Astrocyte of the cerebellum (primary cell): ENCODE data around the gene TARDBP.

Experiments
- DNase-seq: peaks from one replicate; pipeline ENCODE4 v3.0.0-alpha.2; 2011; ENCODE audit warnings: low read depth
- H3K4me3 ChIP-seq: 2 replicates; pipeline ENCODE4 v1.5.1; 2011; ENCODE audit warnings: mild to moderate bottlenecking, low read depth, low read length, moderate library complexity
- in situ Hi-C: cut with HindIII; loops from 2 replicates; pipeline ENCODE4 v1.10.0; 2017; ENCODE audit warnings: low sequenced_read_pairs
- TF ChIP-seq, protein P1 (sequence below): IDR thresholded peaks from 2 replicates; pipeline ENCODE4 v1.5.1; 2012; ENCODE audit warnings: low read length, low read depth, moderate library complexity, mild to moderate bottlenecking; ENCODE audit errors: missing control alignments

TARDBP gene

DNA sequence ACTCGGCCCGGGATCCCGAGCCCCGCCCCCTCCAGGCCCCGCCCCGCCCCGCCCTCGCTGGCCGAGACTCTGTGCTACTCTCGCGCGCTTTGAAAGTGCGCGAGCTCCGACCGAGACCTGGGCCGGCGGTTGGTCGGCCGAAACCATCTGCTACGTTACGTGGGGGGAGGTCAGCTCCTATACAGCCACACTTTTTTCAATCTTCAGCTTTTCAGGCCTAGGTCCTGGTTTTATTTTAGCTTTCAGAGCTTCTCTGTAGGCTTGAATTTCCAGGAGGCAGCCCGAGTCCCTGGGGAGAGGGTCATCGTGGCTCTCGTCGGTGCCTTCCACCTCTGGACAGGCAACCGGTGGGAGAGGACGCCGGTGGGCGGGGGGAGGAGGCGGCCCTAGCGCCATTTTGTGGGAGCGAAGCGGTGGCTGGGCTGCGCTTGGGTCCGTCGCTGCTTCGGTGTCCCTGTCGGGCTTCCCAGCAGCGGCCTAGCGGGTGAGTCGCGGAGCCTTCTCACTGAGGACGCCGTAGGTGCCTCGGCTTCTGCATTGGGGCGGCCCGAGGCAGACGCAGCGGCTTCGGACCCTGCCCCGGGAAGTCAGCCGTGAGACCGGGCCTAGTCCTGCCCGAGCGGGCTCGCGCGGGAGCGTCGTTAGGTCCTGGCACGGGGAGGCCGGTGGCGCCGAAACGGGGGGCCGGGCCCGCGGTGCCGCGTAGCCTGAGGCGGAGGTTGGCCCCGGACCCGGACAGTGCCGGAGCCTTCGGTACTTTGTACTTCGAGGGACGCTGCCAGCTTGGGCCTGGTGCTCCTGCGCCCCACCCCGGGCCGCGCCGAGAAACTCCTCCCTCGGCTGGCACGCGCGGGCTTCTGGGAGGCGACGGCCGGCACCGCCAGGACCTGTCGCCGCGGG lies at the start of gene TARDBP:
Gene TARDBP, plus strand, starts transcription at position 395 of the 900 bp plus-strand sequence. CDS start 1,074 bp downstream, outside the sequence.
- DNase-seq = peak; percentile 68
- H3K4me3 ChIP-seq = peak within 1 kb of the TSS; percentile 95
- in situ Hi-C loops = no loop called here
- TF ChIP-seq, protein P1, sequence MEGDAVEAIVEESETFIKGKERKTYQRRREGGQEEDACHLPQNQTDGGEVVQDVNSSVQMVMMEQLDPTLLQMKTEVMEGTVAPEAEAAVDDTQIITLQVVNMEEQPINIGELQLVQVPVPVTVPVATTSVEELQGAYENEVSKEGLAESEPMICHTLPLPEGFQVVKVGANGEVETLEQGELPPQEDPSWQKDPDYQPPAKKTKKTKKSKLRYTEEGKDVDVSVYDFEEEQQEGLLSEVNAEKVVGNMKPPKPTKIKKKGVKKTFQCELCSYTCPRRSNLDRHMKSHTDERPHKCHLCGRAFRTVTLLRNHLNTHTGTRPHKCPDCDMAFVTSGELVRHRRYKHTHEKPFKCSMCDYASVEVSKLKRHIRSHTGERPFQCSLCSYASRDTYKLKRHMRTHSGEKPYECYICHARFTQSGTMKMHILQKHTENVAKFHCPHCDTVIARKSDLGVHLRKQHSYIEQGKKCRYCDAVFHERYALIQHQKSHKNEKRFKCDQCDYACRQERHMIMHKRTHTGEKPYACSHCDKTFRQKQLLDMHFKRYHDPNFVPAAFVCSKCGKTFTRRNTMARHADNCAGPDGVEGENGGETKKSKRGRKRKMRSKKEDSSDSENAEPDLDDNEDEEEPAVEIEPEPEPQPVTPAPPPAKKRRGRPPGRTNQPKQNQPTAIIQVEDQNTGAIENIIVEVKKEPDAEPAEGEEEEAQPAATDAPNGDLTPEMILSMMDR = no peak

- H3K4me3 ChIP-seq = no peak overlapping the region
- TF ChIP-seq, protein P1 = no peak
- in situ Hi-C loops = no loop called here
- DNase-seq = no peak
These were observed 46.8 kb upstream of the TARDBP start for GRCh38 chr1:10965546-10966226.

DNA sequence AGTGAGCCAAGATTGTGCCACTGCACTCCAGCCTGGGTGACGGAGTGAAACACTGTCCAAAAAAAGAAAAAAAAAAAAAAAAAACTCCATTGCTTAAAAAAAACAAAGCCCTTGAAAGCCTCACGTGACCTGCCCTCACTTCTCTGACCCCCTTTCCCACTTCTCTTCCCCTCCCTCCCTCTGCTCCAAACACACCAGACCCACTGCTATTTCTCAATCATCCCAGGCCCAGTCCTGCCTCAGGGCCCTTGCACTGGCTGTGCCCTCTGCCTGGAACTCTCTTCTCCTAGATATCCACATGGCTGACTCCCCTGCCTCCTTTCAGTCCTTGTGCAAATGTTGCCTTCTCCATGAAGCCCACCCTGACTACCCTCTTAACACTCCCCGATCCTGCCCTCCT lies 45.4 kb upstream of the TARDBP start:
- H3K4me3 ChIP-seq = no peak overlapping the region
- TF ChIP-seq, protein P1 = no peak
- DNase-seq = no peak
- in situ Hi-C loops = no loop called here

- TF ChIP-seq, protein P1 = no peak
- no peak for DNase-seq
- H3K4me3 ChIP-seq = peak overlapping the region; percentile 18
- in situ Hi-C loops = no loop called here
These were observed 44.0 kb upstream of the TARDBP start for GRCh38 chr1:10968411-10968826.

- no peak for DNase-seq
These were observed 43.0 kb upstream of the TARDBP start for GRCh38 chr1:10969267-10969970.

DNA sequence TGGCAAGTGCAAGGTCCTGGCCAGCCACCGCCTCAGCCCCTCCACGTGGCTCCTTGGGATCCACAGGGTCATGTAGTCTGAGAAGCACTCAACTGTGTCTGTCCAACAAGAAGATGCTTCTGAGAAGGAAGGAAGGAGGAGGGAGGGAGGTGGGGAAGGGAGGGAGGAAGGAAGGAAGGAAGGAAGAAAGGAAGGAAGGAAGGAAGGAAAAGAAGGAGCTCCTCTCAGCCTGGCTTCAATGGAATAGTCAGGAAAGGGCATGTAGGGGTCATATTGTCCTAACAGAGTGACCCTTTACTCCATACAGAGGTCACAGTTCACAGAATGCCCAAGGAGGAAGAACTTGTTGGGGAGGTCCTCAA lies 42.5 kb upstream of the TARDBP start:
- TF ChIP-seq, protein P1 = no peak
- DNase-seq = no peak
- in situ Hi-C loops = no loop called here
- no peak overlapping the region for H3K4me3 ChIP-seq

More at GRCh38 chr1:10969267-10969970, 43.0 kb upstream of the TARDBP start:
- in situ Hi-C loops = no loop called here
- TF ChIP-seq, protein P1 = no peak
- no peak overlapping the region for H3K4me3 ChIP-seq
